Neural cell (in vitro differentiated cells): Measurements from ENCODE around the gene FHIT.

ENCODE experiments used
- EP300 ChIP-seq: fragments of 450-650 bp; conservative IDR thresholded peaks from 2 replicates; pipeline ENCODE4 v1.6.1; 2014; ENCODE audit warnings: antibody characterized with exemption, mild to moderate bottlenecking, moderate library complexity; ENCODE audit not compliant: poor library complexity, severe bottlenecking
- EZH2 ChIP-seq: fragments of 200-600, 300-800 bp; shearing (Covaris generic), sonication (generic); IDR thresholded peaks from 2 replicates; pipeline ENCODE4 v1.6.1; 2014; ENCODE audit warnings: antibody characterized with exemption, low read length, borderline replicate concordance, mild to moderate bottlenecking; ENCODE audit not compliant: insufficient read depth, poor library complexity, severe bottlenecking
- POLR2AphosphoS5 ChIP-seq: IDR thresholded peaks from 2 replicates; pipeline ENCODE4 v1.6.1; 2012
- RAD21 ChIP-seq: fragments of 450-650 bp; conservative IDR thresholded peaks from 2 replicates; pipeline ENCODE4 v1.6.1; 2014; ENCODE audit warnings: antibody characterized with exemption, mild to moderate bottlenecking, moderate library complexity
- TF ChIP-seq, protein P1 (sequence below): fragments of 450-650 bp; IDR thresholded peaks from 2 replicates; pipeline ENCODE4 v1.5.1; 2014; ENCODE audit warnings: antibody characterized with exemption, mild to moderate bottlenecking, moderate library complexity; ENCODE audit not compliant: poor library complexity, severe bottlenecking
- TF ChIP-seq, protein P2 (sequence below): IDR thresholded peaks from 2 replicates; pipeline ENCODE4 v1.6.1; 2012; ENCODE audit warnings: borderline replicate concordance

DNA sequence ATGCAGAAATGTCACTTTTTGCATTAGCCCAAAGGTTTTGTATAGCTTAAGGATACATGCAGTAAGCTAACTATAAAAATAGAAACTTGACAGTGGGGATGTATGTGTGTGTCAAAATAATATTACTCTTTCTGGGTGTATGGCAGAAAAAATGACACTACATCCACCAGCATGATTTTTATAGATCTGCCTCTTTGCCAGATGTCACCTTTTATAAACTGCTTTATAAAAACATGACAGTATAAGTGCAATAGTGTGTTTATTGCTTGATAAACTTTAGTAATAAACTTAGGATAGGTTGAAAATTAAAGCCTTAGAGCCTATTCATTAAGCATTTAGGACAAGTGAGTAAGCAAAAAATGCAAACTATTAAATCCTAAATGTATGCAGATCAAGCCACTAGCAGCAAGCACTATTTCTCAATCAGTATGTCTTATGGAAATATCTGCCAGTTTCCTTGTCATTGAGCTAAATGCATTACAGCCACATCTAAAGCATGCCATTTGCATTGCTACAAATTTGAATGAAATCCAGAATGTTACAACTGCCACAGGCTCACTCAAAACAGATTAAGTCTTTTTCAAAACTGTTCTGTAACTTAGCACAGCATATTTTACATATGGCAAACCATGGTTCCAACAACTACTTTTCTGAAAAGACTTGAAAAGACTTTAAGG is 935.0 kb downstream of the FHIT start:
- TF ChIP-seq EZH2 (no peak), POLR2AphosphoS5 (peak; percentile 70), EP300 (peak; percentile 82), RAD21 (no peak)
- TF ChIP-seq, protein P1, sequence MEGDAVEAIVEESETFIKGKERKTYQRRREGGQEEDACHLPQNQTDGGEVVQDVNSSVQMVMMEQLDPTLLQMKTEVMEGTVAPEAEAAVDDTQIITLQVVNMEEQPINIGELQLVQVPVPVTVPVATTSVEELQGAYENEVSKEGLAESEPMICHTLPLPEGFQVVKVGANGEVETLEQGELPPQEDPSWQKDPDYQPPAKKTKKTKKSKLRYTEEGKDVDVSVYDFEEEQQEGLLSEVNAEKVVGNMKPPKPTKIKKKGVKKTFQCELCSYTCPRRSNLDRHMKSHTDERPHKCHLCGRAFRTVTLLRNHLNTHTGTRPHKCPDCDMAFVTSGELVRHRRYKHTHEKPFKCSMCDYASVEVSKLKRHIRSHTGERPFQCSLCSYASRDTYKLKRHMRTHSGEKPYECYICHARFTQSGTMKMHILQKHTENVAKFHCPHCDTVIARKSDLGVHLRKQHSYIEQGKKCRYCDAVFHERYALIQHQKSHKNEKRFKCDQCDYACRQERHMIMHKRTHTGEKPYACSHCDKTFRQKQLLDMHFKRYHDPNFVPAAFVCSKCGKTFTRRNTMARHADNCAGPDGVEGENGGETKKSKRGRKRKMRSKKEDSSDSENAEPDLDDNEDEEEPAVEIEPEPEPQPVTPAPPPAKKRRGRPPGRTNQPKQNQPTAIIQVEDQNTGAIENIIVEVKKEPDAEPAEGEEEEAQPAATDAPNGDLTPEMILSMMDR = no peak
- TF ChIP-seq, protein P2, sequence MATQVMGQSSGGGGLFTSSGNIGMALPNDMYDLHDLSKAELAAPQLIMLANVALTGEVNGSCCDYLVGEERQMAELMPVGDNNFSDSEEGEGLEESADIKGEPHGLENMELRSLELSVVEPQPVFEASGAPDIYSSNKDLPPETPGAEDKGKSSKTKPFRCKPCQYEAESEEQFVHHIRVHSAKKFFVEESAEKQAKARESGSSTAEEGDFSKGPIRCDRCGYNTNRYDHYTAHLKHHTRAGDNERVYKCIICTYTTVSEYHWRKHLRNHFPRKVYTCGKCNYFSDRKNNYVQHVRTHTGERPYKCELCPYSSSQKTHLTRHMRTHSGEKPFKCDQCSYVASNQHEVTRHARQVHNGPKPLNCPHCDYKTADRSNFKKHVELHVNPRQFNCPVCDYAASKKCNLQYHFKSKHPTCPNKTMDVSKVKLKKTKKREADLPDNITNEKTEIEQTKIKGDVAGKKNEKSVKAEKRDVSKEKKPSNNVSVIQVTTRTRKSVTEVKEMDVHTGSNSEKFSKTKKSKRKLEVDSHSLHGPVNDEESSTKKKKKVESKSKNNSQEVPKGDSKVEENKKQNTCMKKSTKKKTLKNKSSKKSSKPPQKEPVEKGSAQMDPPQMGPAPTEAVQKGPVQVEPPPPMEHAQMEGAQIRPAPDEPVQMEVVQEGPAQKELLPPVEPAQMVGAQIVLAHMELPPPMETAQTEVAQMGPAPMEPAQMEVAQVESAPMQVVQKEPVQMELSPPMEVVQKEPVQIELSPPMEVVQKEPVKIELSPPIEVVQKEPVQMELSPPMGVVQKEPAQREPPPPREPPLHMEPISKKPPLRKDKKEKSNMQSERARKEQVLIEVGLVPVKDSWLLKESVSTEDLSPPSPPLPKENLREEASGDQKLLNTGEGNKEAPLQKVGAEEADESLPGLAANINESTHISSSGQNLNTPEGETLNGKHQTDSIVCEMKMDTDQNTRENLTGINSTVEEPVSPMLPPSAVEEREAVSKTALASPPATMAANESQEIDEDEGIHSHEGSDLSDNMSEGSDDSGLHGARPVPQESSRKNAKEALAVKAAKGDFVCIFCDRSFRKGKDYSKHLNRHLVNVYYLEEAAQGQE = no peak
